ENCODE measurements around the gene NANS. TPM values are rescaled to one million over a fixed set of nuclear protein-coding genes. Genes with fewer than 3 reads are reported as not detected.
"Not testable (repeated sequence)": the region's sequence is repeated elsewhere in the genome, so short reads cannot be mapped to it uniquely, and the experiment has no call there.

Gene NANS
- total RNA-seq, 1 donor from 2014 or later: 35.9 TPM

GRCh38 chr9:98120476-98120875 is 63.9 kb downstream of the NANS start:
- peak; percentile 36 for ATAC-seq

DNA sequence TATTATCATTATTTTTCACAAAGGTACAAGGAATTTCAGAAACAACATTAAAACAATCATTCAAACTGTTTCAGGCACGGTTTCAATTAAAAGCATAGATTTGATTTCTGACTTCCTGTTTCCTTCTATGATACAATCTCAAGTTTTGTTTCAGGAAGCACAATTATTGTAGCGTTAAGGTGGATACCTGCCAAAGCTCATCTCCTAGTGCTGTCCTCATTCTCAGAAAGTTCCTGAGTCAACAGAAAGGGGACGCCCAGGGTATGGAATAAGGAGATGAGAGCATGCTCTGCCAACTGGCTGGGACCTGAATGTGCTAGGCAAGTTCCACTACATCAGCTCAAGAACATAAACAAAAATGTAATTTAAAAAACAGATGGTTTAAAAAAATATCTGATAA is 64.5 kb downstream of the NANS start:
- intact Hi-C loops (cut with micrococcal nuclease): no loop called here
- ATAC-seq (no peak), DNase-seq (no peak)

More at GRCh38 chr9:98120476-98120875, 63.9 kb downstream of the NANS start:
- intact Hi-C loops (cut with micrococcal nuclease): no loop called here
- no peak for DNase-seq

DNA sequence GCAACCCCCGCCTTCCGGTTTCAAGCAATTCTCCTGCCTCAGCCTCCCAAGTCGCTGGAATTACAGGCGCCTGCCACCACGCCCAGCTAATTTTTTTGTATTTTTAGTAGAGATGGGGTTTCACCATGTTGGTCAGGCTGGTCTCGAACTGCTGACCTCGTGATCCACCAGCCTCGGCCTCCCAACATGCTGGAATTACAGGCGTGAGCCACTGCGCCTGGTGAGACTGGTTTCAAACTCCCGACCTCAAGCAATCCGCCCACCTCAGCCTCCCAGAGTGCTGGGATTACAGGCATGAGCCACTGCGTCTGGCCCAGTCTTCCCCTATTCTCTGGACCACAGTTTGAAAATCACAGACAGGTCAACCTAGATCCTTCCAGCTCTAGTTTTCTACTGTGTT is 67.6 kb downstream of the NANS start:
- intact Hi-C loops (cut with micrococcal nuclease): not testable (repeated sequence)

GRCh38 chr9:98124637-98125426 is 68.3 kb downstream of the NANS start:
- ATAC-seq: no peak
- intact Hi-C loops (cut with micrococcal nuclease): no loop called here
- DNase-seq: no peak

More for the DNA sequence above, 67.6 kb downstream of the NANS start:
- not testable (repeated sequence) for ATAC-seq, DNase-seq

- intact Hi-C loops (cut with micrococcal nuclease): no loop called here
- DNase-seq: no peak
- ATAC-seq: no peak
Measured at GRCh38 chr9:98127226-98127625, 70.7 kb downstream of the NANS start.

- intact Hi-C loops (cut with micrococcal nuclease): no loop called here
- no peak for ATAC-seq
- no peak for DNase-seq
Measured at GRCh38 chr9:98128316-98128715, 71.8 kb downstream of the NANS start.

DNA sequence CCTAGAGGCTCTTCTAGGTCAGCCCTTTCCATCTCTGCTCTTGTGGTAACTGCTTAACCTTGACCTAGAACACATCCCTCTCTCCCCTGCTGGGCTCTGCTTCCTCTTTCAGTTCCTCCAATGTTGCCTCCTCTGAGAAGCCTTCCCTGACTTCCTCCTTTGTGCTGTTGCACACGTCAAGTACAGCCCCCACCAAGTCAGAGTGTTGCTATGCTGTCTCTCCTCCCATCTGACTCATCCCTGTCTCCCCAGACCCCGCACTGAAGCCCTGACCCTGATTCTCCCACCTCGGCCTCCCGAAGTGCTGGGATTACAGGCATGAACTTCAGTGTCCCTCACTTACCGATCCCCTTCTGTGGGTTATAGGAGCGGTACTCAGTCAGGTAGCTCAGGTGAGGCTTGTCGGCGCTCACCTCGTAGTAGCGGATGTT is 72.9 kb downstream of the NANS start:
- no peak for DNase-seq
- intact Hi-C loops (cut with micrococcal nuclease): no loop called here
- peak; percentile 72 for ATAC-seq

- ATAC-seq; intact Hi-C loops (cut with micrococcal nuclease); DNase-seq: not testable (repeated sequence)
Measured at GRCh38 chr9:98130060-98130459, 73.5 kb downstream of the NANS start.

DNA sequence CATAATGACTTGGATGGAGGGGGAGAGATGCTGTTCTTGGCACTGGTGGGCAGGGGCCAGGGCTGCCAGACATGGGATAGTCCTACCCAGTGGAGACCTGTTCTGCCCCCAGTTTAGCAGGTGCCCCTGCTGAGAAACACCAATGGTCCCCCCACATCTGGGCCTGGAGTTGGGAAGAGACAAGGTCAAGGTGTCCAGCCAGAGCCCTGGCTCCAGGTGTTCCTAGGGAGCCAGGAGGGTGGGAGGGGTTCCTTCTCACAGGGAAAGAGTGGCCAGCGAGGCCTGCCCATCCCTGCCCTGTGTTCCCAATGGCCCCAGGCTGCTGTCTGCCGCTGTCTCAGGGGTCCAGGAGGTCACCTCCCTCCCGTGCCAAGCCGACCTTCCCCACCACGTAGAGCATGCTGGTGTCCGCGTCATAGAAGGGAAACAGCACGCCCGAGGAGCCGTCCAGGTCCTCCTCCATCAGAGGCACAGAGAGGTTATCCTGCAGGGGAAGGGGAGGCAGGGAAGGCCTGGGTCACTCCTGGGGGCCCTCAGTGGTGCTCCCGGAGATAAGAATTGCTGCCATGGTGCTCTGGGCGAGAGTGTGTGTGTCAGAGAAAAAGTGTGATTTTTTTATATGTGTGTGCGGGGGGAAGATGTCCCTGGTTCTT is 74.2 kb downstream of the NANS start:
- no peak for DNase-seq
- no peak for ATAC-seq
- intact Hi-C loops (cut with micrococcal nuclease): no loop called here

DNA sequence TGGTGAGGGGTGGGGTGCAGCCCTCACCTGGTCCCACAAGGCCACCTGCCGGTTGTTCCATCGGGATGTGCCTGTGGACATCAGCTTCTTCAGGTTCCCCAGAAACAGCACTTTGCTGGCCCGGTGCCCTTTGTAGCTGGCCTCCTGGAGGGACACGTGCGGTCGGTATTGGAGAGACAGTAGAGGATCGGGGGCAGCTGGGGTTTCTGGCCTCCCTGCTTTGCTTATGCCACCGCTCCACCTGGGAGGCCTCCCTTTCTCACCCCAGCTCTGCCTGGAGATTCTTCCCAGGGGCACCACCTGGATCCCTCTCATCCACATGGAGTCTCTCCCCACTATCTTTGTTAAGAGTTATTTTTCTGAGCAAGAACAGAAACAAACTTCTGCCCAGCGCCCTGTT is 75.6 kb downstream of the NANS start:
- no peak for DNase-seq
- intact Hi-C loops (cut with micrococcal nuclease): no loop called here
- ATAC-seq: no peak

Other genes with a start within 250 kb of the NANS start
- gene FOXE1, start 203.5 kb upstream of the NANS start, total RNA-seq: not detected
- 6.0 TPM for gene TRMO, start 134.2 kb upstream of the NANS start, total RNA-seq
- not detected for gene HEMGN, start 118.6 kb upstream of the NANS start, total RNA-seq
- gene ANP32B, start 73.4 kb upstream of the NANS start, total RNA-seq: 49.1 TPM
- 4.0 TPM for gene TRIM14, start 62.5 kb downstream of the NANS start, total RNA-seq
- 0.35 TPM for gene CORO2A, start 135.9 kb downstream of the NANS start, total RNA-seq
- gene TBC1D2, start 198.9 kb downstream of the NANS start, total RNA-seq: 2.8 TPM

All from left ventricle myocardium superior (tissue), 1 donor.